DOHH2 (cell line): Measurements from ENCODE around the gene ALDH1B1.

Source experiments
- CTCF ChIP-seq: fragments of 200-600 bp; sonication (generic); IDR thresholded peaks from one replicate; pipeline ENCODE4 v1.5.1; 2014; ENCODE audit warnings: antibody characterized with exemption, mild to moderate bottlenecking, low read depth, low read length; ENCODE audit not compliant: poor library complexity, severe bottlenecking
- EZH2phosphoT487 ChIP-seq: fragments of 200-600 bp; sonication (generic); IDR thresholded peaks from 2 replicates; pipeline ENCODE4 v1.6.1; 2017; ENCODE audit warnings: borderline replicate concordance, mild to moderate bottlenecking, antibody characterized with exemption, low read length, moderate library complexity, mixed read lengths

GRCh38 chr9:38380872-38381534, 11.5 kb upstream of the ALDH1B1 start:
- TF ChIP-seq CTCF, result no peak
- TF ChIP-seq EZH2phosphoT487, result no peak
